HG03196 (cell line): Measurements from ENCODE around the gene MLXIP.
A peak's percentile ranks its signal among the peaks of the same experiment; 100 is the strongest.
"Not testable (repeated sequence)": the region's sequence is repeated elsewhere in the genome, so short reads cannot be mapped to it uniquely, and the experiment has no call there.

Source experiments
- ATAC-seq: cut with Tn5 transposase; IDR thresholded peaks from one replicate; pipeline ENCODE4 v1.9.1; 2021; ENCODE audit not compliant: unreplicated experiment

Gene MLXIP

GRCh38 chr12:122051231-122051876 lies 27.2 kb upstream of the MLXIP start:
- no peak for ATAC-seq

DNA sequence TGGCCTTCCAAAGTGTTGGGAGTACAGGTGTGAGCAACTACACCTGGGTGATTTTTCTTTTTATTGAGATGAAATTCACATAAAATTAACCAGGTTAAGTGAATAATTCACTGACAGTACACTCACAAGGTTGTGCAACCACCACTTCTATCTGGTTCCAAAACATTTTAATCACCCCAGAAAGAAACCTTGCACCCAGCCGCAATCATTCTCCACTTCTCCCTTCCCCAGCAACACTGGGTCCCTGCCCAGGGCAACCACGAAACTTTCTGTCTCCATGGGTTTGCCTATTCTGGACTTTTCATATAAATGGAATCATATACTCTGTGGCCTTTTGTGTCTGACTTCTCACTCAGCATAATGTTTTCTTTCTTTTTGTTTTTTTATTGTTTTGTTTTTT lies 26.3 kb upstream of the MLXIP start:
- ATAC-seq, result no peak

GRCh38 chr12:122054842-122055520 lies 23.6 kb upstream of the MLXIP start:
- no peak for ATAC-seq

DNA sequence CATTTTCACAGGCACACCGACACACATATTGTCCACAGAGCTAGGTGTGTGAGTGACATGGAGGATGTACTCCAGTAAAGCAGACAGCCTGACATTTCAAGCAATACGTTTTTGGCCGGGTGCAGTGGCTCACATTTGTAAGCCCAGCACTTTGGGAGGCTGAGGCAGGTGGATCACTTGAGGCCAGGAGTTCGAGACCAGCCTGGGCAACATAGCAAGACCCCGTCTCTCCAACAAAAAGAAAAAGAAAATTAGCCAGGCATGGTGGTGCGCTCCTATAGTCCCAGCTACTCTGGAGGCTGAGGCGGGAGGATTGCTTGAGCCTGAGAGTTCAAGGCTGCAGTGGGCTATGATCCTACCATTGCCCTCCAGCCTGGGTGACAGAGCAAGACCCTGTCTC lies 22.1 kb upstream of the MLXIP start:
- ATAC-seq, result not testable (repeated sequence)

GRCh38 chr12:122057007-122057735 lies 21.4 kb upstream of the MLXIP start:
- no peak for ATAC-seq

DNA sequence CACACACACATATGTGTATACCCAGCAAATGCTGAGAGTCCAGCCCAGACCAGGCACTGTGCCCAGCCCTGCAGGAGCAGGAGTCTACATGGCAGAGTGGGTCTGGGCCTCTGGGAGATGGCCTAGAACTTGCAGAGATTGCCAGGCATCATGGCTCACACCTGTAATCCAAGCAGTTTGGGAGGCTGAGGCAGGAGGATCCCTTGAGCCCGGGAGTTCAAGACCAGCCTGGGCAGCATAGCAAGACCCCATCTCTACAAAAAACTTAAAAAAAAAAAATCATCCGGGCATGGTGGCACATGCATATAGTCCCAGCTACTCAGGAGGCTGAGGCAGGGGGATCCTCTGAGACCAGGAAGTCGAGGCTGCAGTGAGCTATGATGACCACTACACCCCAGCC lies 20.8 kb upstream of the MLXIP start:
- ATAC-seq, result no peak

GRCh38 chr12:122058549-122059149 lies 19.9 kb upstream of the MLXIP start:
- ATAC-seq, result no peak

GRCh38 chr12:122059203-122059960 lies 19.2 kb upstream of the MLXIP start:
- no peak for ATAC-seq

- ATAC-seq, result no peak
These were observed 18.5 kb upstream of the MLXIP start for GRCh38 chr12:122060081-122060501.

DNA sequence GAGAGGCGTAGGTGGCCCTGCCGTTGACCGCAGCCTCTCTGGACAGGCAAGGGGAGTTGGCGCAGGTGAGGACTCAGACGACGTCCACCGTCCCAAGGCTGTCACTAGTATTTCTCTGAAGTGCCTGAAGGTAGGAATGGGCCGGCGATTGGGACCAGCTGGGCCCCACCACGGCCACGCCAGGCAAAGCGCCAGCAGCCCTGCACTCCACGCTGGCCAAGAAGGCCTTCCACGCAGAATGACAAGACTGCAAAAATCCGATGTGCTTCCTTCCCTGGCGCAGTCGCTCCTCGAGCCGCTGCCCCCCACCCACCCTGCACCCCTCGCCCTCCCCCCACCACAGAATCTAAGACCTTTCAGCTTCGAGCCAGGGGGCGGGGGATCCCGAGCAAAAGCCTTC lies 17.3 kb upstream of the MLXIP start:
- ATAC-seq, result no peak

- no peak for ATAC-seq
These were observed 15.5 kb upstream of the MLXIP start for GRCh38 chr12:122062832-122063693.

DNA sequence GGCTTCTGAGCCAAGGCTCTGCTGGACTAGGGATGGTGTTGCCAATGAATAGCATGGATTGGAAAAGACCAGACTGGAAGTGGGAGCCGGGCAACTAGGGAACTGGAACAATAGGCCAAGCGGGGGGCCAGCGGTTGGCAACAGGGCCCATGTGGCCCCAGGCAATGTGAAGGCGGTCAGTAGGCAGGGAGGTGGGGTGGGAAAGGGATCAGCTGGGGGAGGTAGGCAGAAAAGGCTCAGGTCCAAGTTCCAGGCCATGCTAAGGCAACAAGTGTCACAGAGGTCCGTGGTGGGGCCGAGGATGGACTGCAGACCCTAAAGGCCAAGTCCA lies 14.9 kb upstream of the MLXIP start:
- no peak for ATAC-seq

GRCh38 chr12:122064025-122064777 lies 14.4 kb upstream of the MLXIP start:
- ATAC-seq, result no peak

GRCh38 chr12:122064780-122065588 lies 13.6 kb upstream of the MLXIP start:
- ATAC-seq, result no peak

DNA sequence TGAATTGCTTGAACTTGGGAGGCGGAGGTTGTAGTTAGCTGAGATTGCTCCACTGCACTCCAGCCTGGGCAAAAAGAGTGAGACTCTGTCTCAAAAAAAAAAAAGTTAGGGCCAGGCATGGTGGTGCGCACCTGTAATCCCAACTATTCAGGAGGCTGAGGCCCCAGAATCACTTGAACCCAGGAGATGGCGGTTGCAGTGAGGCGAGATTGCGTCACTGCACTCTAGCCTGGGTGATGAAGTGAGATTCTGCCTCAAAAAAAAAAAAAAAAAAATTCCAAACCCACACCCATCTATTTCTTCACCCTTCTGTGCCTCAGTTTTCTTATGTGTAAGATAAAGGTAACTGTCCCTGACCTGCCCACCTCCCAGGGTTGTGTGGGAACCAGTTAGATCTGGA lies 11.0 kb upstream of the MLXIP start:
- ATAC-seq, result no peak

DNA sequence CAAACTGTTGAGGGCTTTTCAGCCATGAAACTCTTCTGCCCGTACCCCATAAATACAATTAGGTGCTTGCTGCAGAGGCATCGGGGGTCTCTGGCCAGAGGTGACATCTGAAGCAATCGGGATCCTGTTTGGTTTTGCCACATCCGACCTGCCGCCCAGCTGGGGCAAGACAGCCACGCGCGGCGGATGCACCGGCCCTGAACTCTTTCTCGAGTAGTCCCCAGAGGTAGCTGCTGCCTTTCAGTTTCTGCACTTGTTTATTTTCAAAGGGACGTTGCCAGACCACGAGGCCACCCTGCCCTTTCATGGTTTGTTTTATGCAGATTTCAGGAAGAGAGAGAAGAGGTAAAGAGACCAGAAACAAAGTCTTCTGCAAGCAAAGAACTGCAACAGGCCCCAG lies 10.6 kb upstream of the MLXIP start:
- ATAC-seq, result peak; percentile 83

DNA sequence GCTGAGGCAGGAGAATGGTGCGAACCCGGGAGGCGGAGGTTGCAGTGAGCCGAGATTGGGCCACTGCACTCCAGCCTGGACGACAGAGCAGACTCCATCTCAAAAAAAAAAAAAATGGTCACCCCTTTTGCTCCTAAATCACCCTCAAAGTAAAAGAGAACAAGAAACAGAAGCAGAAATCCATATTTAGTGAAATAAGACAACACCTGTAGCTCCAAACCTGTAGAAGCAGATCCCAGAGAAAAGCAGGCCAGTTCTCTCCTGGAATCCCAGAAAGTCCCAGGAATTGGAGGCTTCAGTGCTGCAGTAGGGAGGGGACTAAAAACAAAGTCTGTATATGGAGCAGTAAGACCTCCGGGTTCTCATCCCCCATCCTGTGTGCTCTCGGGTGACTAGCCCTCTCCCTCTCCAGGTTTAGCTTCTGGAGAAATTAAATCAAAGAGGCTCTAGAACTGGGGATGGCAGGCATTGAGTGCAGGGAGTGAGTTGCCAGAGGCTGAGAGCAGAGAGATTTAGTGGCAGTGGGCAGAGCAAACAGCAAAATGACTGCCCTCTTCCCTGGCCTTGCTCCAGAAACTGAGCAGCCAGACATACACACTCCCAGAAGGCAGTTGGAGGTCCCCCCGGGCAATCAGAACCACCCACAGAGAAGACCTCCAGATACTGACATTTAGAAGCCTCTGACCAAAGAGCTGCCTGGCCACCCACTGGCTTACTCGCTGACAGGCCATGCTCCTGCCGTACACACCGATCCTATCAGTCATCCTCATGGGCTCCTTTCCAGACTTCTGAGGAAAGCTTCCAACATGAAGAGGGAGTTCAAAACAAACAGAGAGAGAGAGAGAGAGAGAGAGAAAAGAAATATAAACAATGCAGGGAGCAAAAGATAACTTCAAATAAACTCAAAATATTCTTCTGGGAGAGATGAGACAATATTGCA lies 6.3 kb upstream of the MLXIP start:
- no peak for ATAC-seq

- ATAC-seq, result no peak
These were observed 4.7 kb upstream of the MLXIP start for GRCh38 chr12:122073815-122074214.
